ENCODE results near the gene ATP5F1C.

Gene ATP5F1C

DNA sequence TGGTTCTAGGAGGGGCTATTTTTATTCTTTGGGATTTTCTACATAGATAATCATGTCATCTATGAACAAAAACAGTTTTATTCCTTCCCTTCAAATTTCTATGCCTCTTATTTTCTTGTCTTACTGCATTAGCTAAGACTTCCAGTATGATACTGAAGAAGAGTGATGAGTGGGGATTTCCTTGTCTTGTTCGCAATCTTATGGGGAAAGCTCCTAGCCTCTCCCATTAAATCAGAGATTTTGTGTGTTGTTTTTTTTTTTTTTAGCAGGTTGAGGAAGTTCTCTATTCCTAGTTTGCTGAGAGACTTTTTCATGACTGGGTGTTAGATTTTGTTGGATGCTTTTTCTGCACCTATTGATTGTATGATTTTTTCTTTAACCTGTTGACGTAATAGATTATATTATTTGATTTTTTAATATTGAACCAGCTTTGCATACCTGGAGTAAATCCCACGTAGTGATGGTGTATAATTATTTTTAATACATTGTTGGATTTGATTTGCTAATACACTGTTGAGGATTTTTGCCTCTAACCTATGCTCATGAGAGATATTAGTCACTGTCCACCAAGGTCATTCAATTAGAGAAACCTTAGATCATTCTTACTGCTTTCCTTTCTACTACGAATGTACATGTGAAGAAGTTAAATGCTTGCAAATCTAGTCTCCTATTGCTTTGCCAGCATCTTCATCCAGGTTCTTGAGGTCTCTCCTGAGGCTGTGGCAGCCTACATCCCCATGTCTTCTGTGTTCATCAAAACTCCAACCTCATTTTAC is 6.5 kb downstream of the ATP5F1C start:
- TF ChIP-seq, protein P1, sequence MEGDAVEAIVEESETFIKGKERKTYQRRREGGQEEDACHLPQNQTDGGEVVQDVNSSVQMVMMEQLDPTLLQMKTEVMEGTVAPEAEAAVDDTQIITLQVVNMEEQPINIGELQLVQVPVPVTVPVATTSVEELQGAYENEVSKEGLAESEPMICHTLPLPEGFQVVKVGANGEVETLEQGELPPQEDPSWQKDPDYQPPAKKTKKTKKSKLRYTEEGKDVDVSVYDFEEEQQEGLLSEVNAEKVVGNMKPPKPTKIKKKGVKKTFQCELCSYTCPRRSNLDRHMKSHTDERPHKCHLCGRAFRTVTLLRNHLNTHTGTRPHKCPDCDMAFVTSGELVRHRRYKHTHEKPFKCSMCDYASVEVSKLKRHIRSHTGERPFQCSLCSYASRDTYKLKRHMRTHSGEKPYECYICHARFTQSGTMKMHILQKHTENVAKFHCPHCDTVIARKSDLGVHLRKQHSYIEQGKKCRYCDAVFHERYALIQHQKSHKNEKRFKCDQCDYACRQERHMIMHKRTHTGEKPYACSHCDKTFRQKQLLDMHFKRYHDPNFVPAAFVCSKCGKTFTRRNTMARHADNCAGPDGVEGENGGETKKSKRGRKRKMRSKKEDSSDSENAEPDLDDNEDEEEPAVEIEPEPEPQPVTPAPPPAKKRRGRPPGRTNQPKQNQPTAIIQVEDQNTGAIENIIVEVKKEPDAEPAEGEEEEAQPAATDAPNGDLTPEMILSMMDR (IDR thresholded peaks at IDR 0.05; ENCODE audit: insufficient read depth, low read depth, low read length, missing control alignments) = no peak
- DNase-seq (ENCODE audit: low read depth) = no peak
- H3K4me3 ChIP-seq (ENCODE audit: low read length) = no peak overlapping the region

DNA sequence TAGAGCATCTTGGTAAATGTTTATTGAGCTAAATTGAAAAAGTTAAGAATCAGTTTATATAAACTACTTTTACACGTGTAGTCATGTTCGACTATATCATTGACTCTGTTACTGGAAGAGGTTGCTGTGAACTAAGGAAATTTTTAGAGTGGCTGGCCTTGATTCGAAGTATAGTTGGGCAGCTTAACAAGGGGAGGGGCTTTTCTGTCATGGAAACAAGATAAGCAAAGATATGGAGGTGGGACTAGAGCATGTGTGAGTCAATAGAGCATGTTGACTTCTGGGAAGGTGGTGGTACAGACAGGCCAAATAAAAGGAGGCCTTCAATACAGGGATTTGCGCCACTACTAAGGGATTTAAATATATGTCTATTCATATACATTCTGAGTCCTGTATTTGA is 7.6 kb downstream of the ATP5F1C start:
- no peak overlapping the region for H3K4me3 ChIP-seq (ENCODE audit: low read length)
- TF ChIP-seq, protein P1 (IDR thresholded peaks at IDR 0.05; ENCODE audit: insufficient read depth, low read depth, low read length, missing control alignments) = no peak
- no peak for DNase-seq (ENCODE audit: low read depth)

DNA sequence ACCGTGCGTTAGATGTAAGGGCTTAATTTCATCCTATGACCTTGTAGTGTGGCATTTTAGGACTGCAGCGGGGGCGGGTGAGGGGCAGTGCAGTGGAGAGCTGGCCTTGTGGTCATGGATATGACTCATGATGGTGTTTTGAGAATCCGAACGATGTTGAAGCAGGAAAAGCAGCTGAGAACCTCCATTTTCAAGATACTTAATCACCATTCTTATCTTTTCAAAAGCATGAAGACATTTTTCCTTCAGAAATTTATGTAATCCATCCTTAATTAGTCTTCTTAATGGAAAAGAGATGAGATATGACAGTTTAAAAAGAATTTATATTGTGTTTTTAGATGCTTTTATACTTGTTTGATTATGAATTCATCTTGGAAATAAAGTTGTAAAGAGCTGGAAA is 9.6 kb downstream of the ATP5F1C start:
- peak; percentile 56 for DNase-seq (ENCODE audit: low read depth)
- TF ChIP-seq, protein P1 (IDR thresholded peaks at IDR 0.05; ENCODE audit: insufficient read depth, low read depth, low read length, missing control alignments) = no peak

DNA sequence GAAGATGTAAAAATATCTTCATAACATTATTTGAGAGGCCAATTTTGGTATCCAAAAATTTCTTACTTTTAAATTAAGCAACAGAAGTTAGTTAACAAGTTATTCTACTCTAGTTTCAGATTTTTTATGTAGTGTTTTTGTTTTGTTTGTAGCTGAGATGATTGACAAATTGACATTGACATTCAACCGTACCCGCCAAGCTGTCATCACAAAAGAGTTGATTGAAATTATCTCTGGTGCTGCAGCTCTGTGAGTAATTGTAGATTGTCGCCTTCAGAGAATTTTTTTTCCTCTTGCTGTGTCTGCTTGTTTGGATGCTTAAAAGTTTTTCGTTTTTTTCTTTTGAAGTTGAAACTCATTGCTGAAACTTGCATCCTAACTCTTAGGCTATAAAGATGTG is 14.6 kb downstream of the ATP5F1C start:
- TF ChIP-seq, protein P1 (IDR thresholded peaks at IDR 0.05; ENCODE audit: insufficient read depth, low read depth, low read length, missing control alignments) = no peak
- no peak overlapping the region for H3K4me3 ChIP-seq (ENCODE audit: low read length)
- DNase-seq (ENCODE audit: low read depth) = no peak

More for the DNA sequence above, 9.6 kb downstream of the ATP5F1C start:
- H3K4me3 ChIP-seq (ENCODE audit: low read length) = no peak overlapping the region

DNA sequence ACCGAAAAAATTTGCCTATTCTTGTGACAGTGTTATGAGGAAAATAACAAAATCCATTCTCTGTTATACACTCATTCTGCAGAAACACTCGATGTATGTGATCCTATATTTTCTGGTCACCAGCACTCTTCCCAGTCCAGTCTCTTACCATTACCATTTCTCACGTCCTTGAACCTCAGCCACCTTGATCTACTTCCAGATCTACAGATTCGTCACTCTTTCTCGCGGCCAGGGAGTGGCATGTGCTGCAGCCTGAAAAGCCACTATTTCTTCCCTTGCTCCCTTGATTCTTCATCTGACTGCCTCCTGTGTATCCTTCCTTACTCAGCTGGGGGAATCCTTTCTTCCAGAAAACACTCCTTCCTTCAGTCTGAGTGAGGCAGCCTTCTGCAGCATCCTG is 16.2 kb downstream of the ATP5F1C start:
- TF ChIP-seq, protein P1 (IDR thresholded peaks at IDR 0.05; ENCODE audit: insufficient read depth, low read depth, low read length, missing control alignments) = no peak
- no peak overlapping the region for H3K4me3 ChIP-seq (ENCODE audit: low read length)
- no peak for DNase-seq (ENCODE audit: low read depth)

DNA sequence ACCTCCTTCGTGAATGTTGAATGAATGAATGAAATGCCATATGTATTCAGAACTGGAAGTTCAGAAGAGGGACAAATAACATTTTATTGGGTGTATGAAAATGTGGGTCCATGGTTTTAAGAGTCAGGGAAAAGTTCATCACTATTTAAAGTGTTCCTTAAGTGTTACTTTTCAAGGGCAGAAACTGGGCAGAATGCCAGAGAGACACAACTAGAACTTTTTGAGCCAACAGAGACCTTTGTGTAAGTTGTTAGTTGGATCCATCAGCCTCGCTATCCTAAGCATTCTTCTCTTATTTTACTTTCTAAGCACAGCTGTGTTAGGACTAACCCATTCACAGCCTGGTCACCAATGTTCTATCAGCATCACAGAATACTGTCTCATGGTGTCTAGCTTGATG is 16.8 kb downstream of the ATP5F1C start:
- no peak overlapping the region for H3K4me3 ChIP-seq (ENCODE audit: low read length)
- TF ChIP-seq, protein P1 (IDR thresholded peaks at IDR 0.05; ENCODE audit: insufficient read depth, low read depth, low read length, missing control alignments) = no peak
- no peak for DNase-seq (ENCODE audit: low read depth)
